Measurements from ENCODE around the gene POU2F1. TPM values are rescaled to one million over a fixed set of nuclear protein-coding genes. Genes with fewer than 3 reads are reported as not detected.
A peak's percentile ranks its signal among the peaks of the same experiment; 100 is the strongest.
"Not testable (repeated sequence)": the region's sequence is repeated elsewhere in the genome, so short reads cannot be mapped to it uniquely, and the experiment has no call there.

Gene POU2F1
- total RNA-seq, 1 experiment from 2014 or later = 25.0 TPM

GRCh38 chr1:167223144-167224103 is 2.7 kb downstream of the POU2F1 start:
- TSS peak; percentile 28 for BruUV-seq (replicated peaks)

GRCh38 chr1:167224734-167225235 is 4.1 kb downstream of the POU2F1 start:
- H3K27me3 ChIP-seq (replicated peaks; ENCODE audit: insufficient read depth, low read depth, low read length, poor library complexity); H3K4me3 ChIP-seq (ENCODE audit: low read depth, low read length, poor library complexity, severe bottlenecking); intact Hi-C loops (cut with micrococcal nuclease; ENCODE audit: unreplicated experiment); BruUV-seq (replicated peaks); CTCF ChIA-PET; H3K36me3 ChIP-seq (ENCODE audit: insufficient read depth, low read length, poor library complexity, severe bottlenecking); H3K27ac ChIP-seq (ENCODE audit: low read depth, low read length, poor library complexity, severe bottlenecking); DNase-seq (ENCODE audit: low spot score); H3K9me3 ChIP-seq (ENCODE audit: low read depth, low read length, poor library complexity, severe bottlenecking); POLR2A ChIA-PET (ENCODE audit: low non-redundant PET): not testable (repeated sequence)
- peaks cover 24% of the 10 kb centered on the region for H3K4me1 ChIP-seq (ENCODE audit: insufficient read depth, low read length, poor library complexity, severe bottlenecking)

More at GRCh38 chr1:167223144-167224103, 2.7 kb downstream of the POU2F1 start:
- Histone ChIP-seq H3K36me3 (ENCODE audit: insufficient read depth, low read length, poor library complexity, severe bottlenecking) (no peaks in the 10 kb centered on the region), H3K27me3 (replicated peaks; ENCODE audit: insufficient read depth, low read depth, low read length, poor library complexity) (no peaks in the 10 kb centered on the region), H3K4me3 (ENCODE audit: low read depth, low read length, poor library complexity, severe bottlenecking) (no peak overlapping the region), H3K27ac (ENCODE audit: low read depth, low read length, poor library complexity, severe bottlenecking) (no peak overlapping the region), H3K4me1 (ENCODE audit: insufficient read depth, low read length, poor library complexity, severe bottlenecking) (peaks cover 30% of the 10 kb centered on the region), H3K9me3 (ENCODE audit: low read depth, low read length, poor library complexity, severe bottlenecking) (no peaks in the 10 kb centered on the region)
- DNase-seq (ENCODE audit: low spot score) = no peak
- ChIA-PET CTCF (no interaction called here), POLR2A (ENCODE audit: low non-redundant PET) (no interaction called here)
- TF ChIP-seq CTCF (conservative IDR thresholded peaks at IDR 0.05; ENCODE audit: low read depth, low read length) (no peak), EZH2 (IDR thresholded peaks at IDR 0.05; ENCODE audit: borderline replicate concordance, low read depth, low read length, poor library complexity, severe bottlenecking) (no peak)
- intact Hi-C loops (cut with micrococcal nuclease; ENCODE audit: unreplicated experiment) = no loop called here

GRCh38 chr1:167225920-167226319 is 5.2 kb downstream of the POU2F1 start:
- BruUV-seq (replicated peaks) = no TSS peak
- no peaks in the 10 kb centered on the region for H3K27me3 ChIP-seq (replicated peaks; ENCODE audit: insufficient read depth, low read depth, low read length, poor library complexity)
- no peak for DNase-seq (ENCODE audit: low spot score)
- no peak overlapping the region for H3K4me3 ChIP-seq (ENCODE audit: low read depth, low read length, poor library complexity, severe bottlenecking)
- H3K36me3 ChIP-seq (ENCODE audit: insufficient read depth, low read length, poor library complexity, severe bottlenecking) = no peaks in the 10 kb centered on the region
- H3K4me1 ChIP-seq (ENCODE audit: insufficient read depth, low read length, poor library complexity, severe bottlenecking) = peaks cover 24% of the 10 kb centered on the region
- intact Hi-C loops (cut with micrococcal nuclease; ENCODE audit: unreplicated experiment) = no loop called here
- ChIA-PET POLR2A (ENCODE audit: low non-redundant PET) (no interaction called here), CTCF (no interaction called here)
- no peaks in the 10 kb centered on the region for H3K9me3 ChIP-seq (ENCODE audit: low read depth, low read length, poor library complexity, severe bottlenecking)
- no peak overlapping the region for H3K27ac ChIP-seq (ENCODE audit: low read depth, low read length, poor library complexity, severe bottlenecking)
- TF ChIP-seq EZH2 (IDR thresholded peaks at IDR 0.05; ENCODE audit: borderline replicate concordance, low read depth, low read length, poor library complexity, severe bottlenecking) = no peak
- 0 out of 2 replicates have a peak, but pooled peaks have one; percentile 14 for TF ChIP-seq CTCF (conservative IDR thresholded peaks at IDR 0.05; ENCODE audit: low read depth, low read length)
